Inferior parietal cortex (tissue), 1 donor: ENCODE measurements around the gene PDZK1IP1.
"Not testable (repeated sequence)": the region's sequence is repeated elsewhere in the genome, so short reads cannot be mapped to it uniquely, and the experiment has no call there.

ENCODE experiments used
- DNase-seq: peaks from one replicate; pipeline ENCODE4 v3.0.0-alpha.2; 2016; ENCODE audit errors: extremely low spot score

PDZK1IP1 gene

GRCh38 chr1:47223921-47224675 lies 34.3 kb upstream of the PDZK1IP1 start:
- no peak for DNase-seq

- DNase-seq: no peak
Observed at GRCh38 chr1:47223174-47223920, 33.5 kb upstream of the PDZK1IP1 start.

- DNase-seq: no peak
Observed at GRCh38 chr1:47222476-47222875, 32.6 kb upstream of the PDZK1IP1 start.

- no peak for DNase-seq
Observed at GRCh38 chr1:47219590-47220220, 29.9 kb upstream of the PDZK1IP1 start.

GRCh38 chr1:47219001-47219400 lies 29.2 kb upstream of the PDZK1IP1 start:
- DNase-seq: no peak

- DNase-seq: no peak
Observed at GRCh38 chr1:47216278-47217059, 26.6 kb upstream of the PDZK1IP1 start.

GRCh38 chr1:47215713-47216112 lies 25.9 kb upstream of the PDZK1IP1 start:
- no peak for DNase-seq

GRCh38 chr1:47214549-47214948 lies 24.7 kb upstream of the PDZK1IP1 start:
- no peak for DNase-seq

GRCh38 chr1:47213230-47213963 lies 23.6 kb upstream of the PDZK1IP1 start:
- DNase-seq: no peak

- no peak for DNase-seq
Observed at GRCh38 chr1:47212636-47213229, 22.9 kb upstream of the PDZK1IP1 start.

- DNase-seq: no peak
Observed at GRCh38 chr1:47211796-47212269, 22.0 kb upstream of the PDZK1IP1 start.

- no peak for DNase-seq
Observed at GRCh38 chr1:47210666-47211065, 20.8 kb upstream of the PDZK1IP1 start.

GRCh38 chr1:47209725-47210325 lies 20.0 kb upstream of the PDZK1IP1 start:
- DNase-seq: no peak

GRCh38 chr1:47209091-47209490 lies 19.3 kb upstream of the PDZK1IP1 start:
- DNase-seq: no peak

- DNase-seq: no peak
Observed at GRCh38 chr1:47208374-47208850, 18.6 kb upstream of the PDZK1IP1 start.

GRCh38 chr1:47207803-47208373 lies 18.1 kb upstream of the PDZK1IP1 start:
- no peak for DNase-seq

- DNase-seq: no peak
Observed at GRCh38 chr1:47205918-47206317, 16.1 kb upstream of the PDZK1IP1 start.

GRCh38 chr1:47203504-47203903 lies 13.7 kb upstream of the PDZK1IP1 start:
- DNase-seq: not testable (repeated sequence)

- no peak for DNase-seq
Observed at GRCh38 chr1:47201179-47201578, 11.3 kb upstream of the PDZK1IP1 start.

GRCh38 chr1:47198214-47198613 lies 8.4 kb upstream of the PDZK1IP1 start:
- no peak for DNase-seq
